Gastroesophageal sphincter (tissue), 4 donors: ENCODE results near the gene ENDOD1. TPM values are rescaled to one million over a fixed set of nuclear protein-coding genes. Genes with fewer than 3 reads are reported as not detected.
A peak's percentile ranks its signal among the peaks of the same experiment; 100 is the strongest.

Experiments
- ATAC-seq: fragments of 150-250 bp; one replicate; pipeline ENCODE4 v1.9.1; 2016; ENCODE audit warnings: mild to moderate bottlenecking, moderate library complexity
- H3K27ac ChIP-seq, 4 donors: fragments of 200-600 bp; sonication (generic) in 3 of 4; 1 replicate in 3 of 4; 2 replicates in 1 of 4; pipeline ENCODE4 v1.5.1; 2016 to 2019
- H3K27me3 ChIP-seq: fragments of 200-600 bp; sonication (generic); one replicate; pipeline ENCODE4 v1.5.1; 2019
- H3K36me3 ChIP-seq, 2 donors: fragments of 200-600 bp; sonication (generic); one replicate each; pipeline ENCODE4 v1.5.1; 2019; ENCODE audit warnings: control low read depth in 1 of 2
- H3K4me1 ChIP-seq, 3 donors: fragments of 200-600 bp; sonication (generic); 1 replicate in 2 of 3; 2 replicates in 1 of 3; pipeline ENCODE4 v1.5.1; 2016 to 2019; ENCODE audit warnings: control low read depth in 2 of 3
- H3K4me3 ChIP-seq, 2 donors: fragments of 200-600 bp; sonication (generic); one replicate each; pipeline ENCODE4 v1.5.1; 2019; ENCODE audit warnings: mild to moderate bottlenecking in 1 of 2, moderate library complexity in 1 of 2
- H3K9me3 ChIP-seq, 3 donors: fragments of 200-600 bp; sonication (generic); one replicate each; pipeline ENCODE4 v1.5.1; 2017 to 2019; ENCODE audit warnings: control low read depth in 2 of 3
- CTCF ChIP-seq, 4 experiments: fragments of 200-600 bp in 2 of 4; fragments of 450-650 bp in 2 of 4; sonication (generic) in 1 of 4; IDR thresholded peaks; one replicate each; pipeline ENCODE4 v1.5.1; 2017 to 2019; ENCODE audit warnings: antibody characterized with exemption in 4 of 4, mild to moderate bottlenecking in 2 of 4, moderate library complexity in 2 of 4
- EP300 ChIP-seq: sonication (generic); formaldehyde crosslinking; IDR thresholded peaks from one replicate; pipeline ENCODE4 v1.6.1; 2017; ENCODE audit warnings: antibody characterized with exemption, mild to moderate bottlenecking
- POLR2A ChIP-seq, 2 donors: fragments of 450-650 bp; IDR thresholded peaks; one replicate each; pipeline ENCODE4 v1.6.1; 2017; ENCODE audit warnings: antibody characterized with exemption in 2 of 2, mild to moderate bottlenecking in 2 of 2, moderate library complexity in 1 of 2
- POLR2AphosphoS5 ChIP-seq: sonication (generic); formaldehyde crosslinking; IDR thresholded peaks from one replicate; pipeline ENCODE4 v1.6.1; 2017; ENCODE audit warnings: antibody characterized with exemption
- WGBS, 2 donors: methylation state at CpG; one replicate each; pipeline ENCODE4 v1.1.5; 2018; ENCODE audit warnings: low coverage in 1 of 2; 5-methylcytosine and 5-hydroxymethylcytosine counted together
- total RNA-seq, 4 donors: library from RNA; depleted of rRNA; stranded (reverse); fragments of >200 nt; gene quantifications; one replicate each; pipeline ENCODE4 v1.1.0, GENCODE V29; 2016

The ENDOD1 gene
- total RNA-seq, 4 donors from 2014 or later: 34.6 to 68.3 (median 54.6) TPM

DNA sequence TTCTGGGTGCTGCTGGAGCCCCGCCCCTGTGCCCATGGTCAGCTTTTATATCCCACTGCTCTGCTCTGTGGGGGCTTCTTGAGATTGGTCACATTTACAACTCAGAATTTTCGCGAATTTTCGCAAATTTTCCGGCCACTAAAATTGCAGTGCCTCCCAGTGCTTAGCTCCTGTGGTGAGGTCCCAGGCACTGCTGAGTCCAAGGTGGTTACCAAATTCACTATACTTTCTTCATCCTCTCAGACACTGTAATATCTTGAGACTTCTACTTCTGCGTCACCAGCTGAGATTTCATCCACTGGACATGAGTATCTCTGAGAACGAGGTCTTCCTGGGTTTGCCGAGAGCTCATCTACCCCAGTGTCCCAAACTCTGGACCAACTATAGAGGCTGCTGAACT, 31.7 kb upstream of the ENDOD1 start:
- Histone ChIP-seq H3K27ac (no peak overlapping the region), H3K36me3 (no peaks in the 10 kb centered on the region), H3K9me3 (no peaks in the 10 kb centered on the region), H3K27me3 (peaks cover 12% of the 10 kb centered on the region), H3K4me3 (no peak overlapping the region), H3K4me1 (no peaks in the 10 kb centered on the region)
- ATAC-seq: no peak
- TF ChIP-seq CTCF (IDR thresholded peaks at IDR 0.05): no peak
- no peak for TF ChIP-seq POLR2A (IDR thresholded peaks at IDR 0.05)
- TF ChIP-seq EP300: no peak
- no peak for TF ChIP-seq POLR2AphosphoS5
- 93% methylated on average over 7 of the region's 8 CpGs; no CpG with 5 or more reads in 1 of the 2 donors for WGBS, 2 donors

DNA sequence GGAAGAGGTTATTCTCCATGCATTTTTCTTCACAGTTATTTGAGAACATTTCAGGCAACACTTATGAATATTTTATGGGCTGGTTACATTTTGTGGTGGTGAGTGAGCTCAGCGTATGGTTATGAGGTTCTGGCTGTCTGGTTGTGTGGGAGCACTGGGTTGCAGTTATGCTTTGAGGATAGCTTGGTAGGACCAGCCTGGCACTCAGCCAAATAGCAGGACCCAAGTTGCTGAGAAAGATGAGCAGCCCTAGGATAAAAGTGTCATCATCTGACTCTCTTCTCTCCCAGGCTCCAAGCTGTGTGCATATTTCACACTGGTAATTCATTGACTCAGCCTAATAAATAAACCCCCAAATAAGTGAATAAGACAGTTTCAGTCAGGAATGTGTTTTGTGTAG, 31.0 kb upstream of the ENDOD1 start:
- no peaks in the 10 kb centered on the region for H3K9me3 ChIP-seq
- H3K36me3 ChIP-seq: no peaks in the 10 kb centered on the region
- H3K4me3 ChIP-seq: no peak overlapping the region
- H3K4me1 ChIP-seq: no peaks in the 10 kb centered on the region
- peaks cover 7% of the 10 kb centered on the region for H3K27me3 ChIP-seq
- 100% methylated on average over 1 of the region's 1 CpG; no CpG with 5 or more reads in 1 of the 2 donors for WGBS, 2 donors
- H3K27ac ChIP-seq: no peak overlapping the region
- no peak for ATAC-seq
- no peak for TF ChIP-seq POLR2A (IDR thresholded peaks at IDR 0.05)
- no peak for TF ChIP-seq EP300
- no peak for TF ChIP-seq CTCF (IDR thresholded peaks at IDR 0.05)
- no peak for TF ChIP-seq POLR2AphosphoS5

DNA sequence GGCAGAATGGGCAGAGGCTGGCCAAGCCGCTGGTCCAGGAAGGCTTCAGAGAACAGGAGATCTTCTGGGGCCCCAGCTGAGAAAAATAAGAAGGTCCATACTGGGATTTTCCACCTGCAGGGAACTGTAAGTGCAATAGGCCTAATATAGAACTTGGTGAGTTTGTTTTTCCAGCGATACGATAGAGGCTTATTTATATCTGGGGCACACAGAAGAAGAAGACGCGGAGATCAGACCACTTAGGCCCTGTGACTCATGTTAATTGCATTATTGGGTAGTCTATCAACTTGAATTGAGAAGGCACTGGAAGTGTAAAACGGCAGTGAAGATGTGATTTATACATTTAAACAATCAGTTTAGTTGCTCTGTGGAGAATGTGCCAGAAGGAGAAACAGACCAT, 30.6 kb upstream of the ENDOD1 start:
- Histone ChIP-seq H3K27me3 (peaks cover 3% of the 10 kb centered on the region), H3K4me3 (no peak overlapping the region), H3K9me3 (no peaks in the 10 kb centered on the region), H3K27ac (no peak overlapping the region), H3K4me1 (no peaks in the 10 kb centered on the region), H3K36me3 (no peaks in the 10 kb centered on the region)
- 78 to 79% methylated on average over 4 to 6 of the region's 6 CpGs for WGBS, 2 donors
- ATAC-seq: no peak
- no peak for TF ChIP-seq CTCF (IDR thresholded peaks at IDR 0.05)
- no peak for TF ChIP-seq EP300
- no peak for TF ChIP-seq POLR2AphosphoS5
- TF ChIP-seq POLR2A (IDR thresholded peaks at IDR 0.05): no peak

GRCh38 chr11:95065336-95065735, 24.3 kb upstream of the ENDOD1 start:
- no peaks in the 10 kb centered on the region for H3K9me3 ChIP-seq
- H3K27ac ChIP-seq: no peak overlapping the region
- no peak overlapping the region for H3K4me3 ChIP-seq
- no peaks in the 10 kb centered on the region for H3K36me3 ChIP-seq
- TF ChIP-seq EP300 (no peak), POLR2AphosphoS5 (no peak), POLR2A (IDR thresholded peaks at IDR 0.05) (no peak), CTCF (IDR thresholded peaks at IDR 0.05) (no peak)
- ATAC-seq: no peak
- H3K27me3 ChIP-seq: no peaks in the 10 kb centered on the region
- 100% methylated on average over 1 of the region's 1 CpG for WGBS, 2 donors
- H3K4me1 ChIP-seq: peaks cover 0 to 22% (median 3%) of the 10 kb centered on the region in 3 donors

DNA sequence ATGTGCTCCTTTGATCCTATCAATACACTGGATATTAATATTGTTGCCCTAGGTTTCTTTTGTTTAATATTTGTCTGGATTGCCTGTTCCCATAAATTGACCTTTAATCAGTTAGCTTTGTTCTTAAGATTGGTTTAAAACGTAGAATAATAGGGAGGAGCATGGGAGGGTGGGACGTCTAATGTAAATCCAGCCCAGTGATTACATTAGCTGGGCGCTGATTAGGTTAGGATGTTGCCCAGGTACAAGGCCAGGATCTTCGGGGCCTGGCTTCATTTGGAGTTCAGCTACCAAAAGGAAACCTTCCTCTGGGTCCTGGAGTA, 23.0 kb upstream of the ENDOD1 start, which contains the start of gene SRSF8:
Gene SRSF8 (plus strand): TSS at position 204 of the 323 bp plus-strand sequence. CDS start 308 bp downstream, outside the sequence.
- H3K9me3 ChIP-seq: no peaks in the 10 kb centered on the region
- ATAC-seq: no peak
- peak within 1 kb of the TSS; percentile 74 for H3K4me3 ChIP-seq
- H3K36me3 ChIP-seq: no peaks in the 10 kb centered on the region
- H3K4me1 ChIP-seq: peaks cover 0 to 31% (median 3%) of the 10 kb centered on the region in 3 donors
- peak within 1 kb of the TSS; percentile 94 to 98 (median 96) for H3K27ac ChIP-seq
- no peaks in the 10 kb centered on the region for H3K27me3 ChIP-seq
- WGBS, 2 donors: 0% methylated on average over 2 to 4 of the region's 4 CpGs
- TF ChIP-seq POLR2AphosphoS5: no peak
- no peak for TF ChIP-seq POLR2A (IDR thresholded peaks at IDR 0.05)
- no peak for TF ChIP-seq EP300
- TF ChIP-seq CTCF (IDR thresholded peaks at IDR 0.05): no peak
